Liver (tissue), 9 donors: Measurements from ENCODE around the gene DOK6. TPM values are rescaled to one million over a fixed set of nuclear protein-coding genes. Genes with fewer than 3 reads are reported as not detected.

Source experiments
- DNase-seq: peaks from one replicate; pipeline ENCODE4 v3.0.0-alpha.2; 2017; ENCODE audit warnings: low spot score
- H3K27ac ChIP-seq, 2 donors: one replicate each; pipeline ENCODE4 v1.7.0; 2013; ENCODE audit warnings: inconsistent platforms in 2 of 2, low read length in 2 of 2, control low read depth in 1 of 2, low read depth in 1 of 2, mild to moderate bottlenecking in 1 of 2
- H3K27me3 ChIP-seq, 4 donors: one replicate each; pipeline versions ENCODE4 v1.6.1 to v1.7.0; 2013; ENCODE audit warnings: low read length in 3 of 4, inconsistent platforms in 1 of 4, mild to moderate bottlenecking in 1 of 4, moderate library complexity in 1 of 4; ENCODE audit not compliant: control insufficient read depth in 4 of 4, insufficient read depth in 4 of 4
- H3K36me3 ChIP-seq, 4 donors: one replicate each; pipeline versions ENCODE4 v1.6.1 to v1.7.0; 2013; ENCODE audit warnings: low read length in 3 of 4, mild to moderate bottlenecking in 3 of 4, low read depth in 1 of 4, moderate library complexity in 1 of 4; ENCODE audit not compliant: control insufficient read depth in 4 of 4, insufficient read depth in 3 of 4
- H3K4me1 ChIP-seq, 4 donors: one replicate each; pipeline versions ENCODE4 v1.6.1 to v1.7.0; 2013; ENCODE audit warnings: low read length in 3 of 4, mild to moderate bottlenecking in 3 of 4, moderate library complexity in 1 of 4; ENCODE audit not compliant: control insufficient read depth in 4 of 4, insufficient read depth in 4 of 4
- H3K4me3 ChIP-seq, 3 donors: one replicate each; pipeline versions ENCODE4 v1.6.1 to v1.7.0; 2013; ENCODE audit warnings: low read length in 3 of 3, control low read depth in 1 of 3, low read depth in 1 of 3, mild to moderate bottlenecking in 1 of 3
- H3K9ac ChIP-seq, 2 donors: one replicate each; pipeline ENCODE4 v1.7.0; 2013; ENCODE audit warnings: low read length in 2 of 2, mild to moderate bottlenecking in 2 of 2, moderate library complexity in 2 of 2, control low read depth in 1 of 2, low read depth in 1 of 2
- H3K9me3 ChIP-seq, 4 donors: one replicate each; pipeline versions ENCODE4 v1.6.1 to v1.7.0; 2013; ENCODE audit warnings: low read length in 3 of 4; ENCODE audit not compliant: control insufficient read depth in 4 of 4
- EGR1 ChIP-seq, 2 donors: IDR thresholded peaks; 2 replicates each; pipeline ENCODE4 v1.6.1; 2016 to 2018; ENCODE audit warnings: antibody characterized with exemption in 2 of 2, low read depth in 2 of 2
- FOXA1 ChIP-seq: IDR thresholded peaks from 2 replicates; pipeline ENCODE4 v1.6.1; 2016; ENCODE audit warnings: antibody characterized with exemption
- GABPA ChIP-seq, 2 donors: IDR thresholded peaks in 1 of 2; conservative IDR thresholded peaks in 1 of 2; 2 replicates each; pipeline ENCODE4 v1.6.1; 2016; ENCODE audit warnings: antibody characterized with exemption in 2 of 2, mild to moderate bottlenecking in 1 of 2, moderate library complexity in 1 of 2
- HNF4A ChIP-seq, 2 donors: conservative IDR thresholded peaks; 2 replicates each; pipeline ENCODE4 v1.6.1; 2016; ENCODE audit warnings: antibody characterized with exemption in 2 of 2, mild to moderate bottlenecking in 2 of 2
- JUND ChIP-seq, 2 donors: IDR thresholded peaks; 2 replicates each; pipeline ENCODE4 v1.6.1; 2016; ENCODE audit warnings: antibody characterized with exemption in 2 of 2
- MAX ChIP-seq: IDR thresholded peaks from 2 replicates; pipeline ENCODE4 v1.6.1; 2016; ENCODE audit warnings: antibody characterized with exemption
- RAD21 ChIP-seq, 2 donors: IDR thresholded peaks; 2 replicates each; pipeline ENCODE4 v1.6.1; 2016; ENCODE audit warnings: antibody characterized with exemption in 2 of 2, mild to moderate bottlenecking in 2 of 2
- REST ChIP-seq: IDR thresholded peaks from 2 replicates; pipeline ENCODE4 v1.6.1; 2016; ENCODE audit warnings: antibody characterized with exemption, mild to moderate bottlenecking
- RXRA ChIP-seq, 2 donors: IDR thresholded peaks; 2 replicates each; pipeline ENCODE4 v1.6.1; 2017 to 2018; ENCODE audit warnings: antibody characterized with exemption in 2 of 2, mild to moderate bottlenecking in 1 of 2
- SP1 ChIP-seq: IDR thresholded peaks from 2 replicates; pipeline ENCODE4 v1.6.1; 2018; ENCODE audit warnings: antibody characterized with exemption, mild to moderate bottlenecking
- ZBTB33 ChIP-seq: IDR thresholded peaks from 2 replicates; pipeline ENCODE4 v1.6.1; 2016; ENCODE audit warnings: antibody characterized with exemption
- WGBS: extraction: QIAGEN DNeasy Blood & Tissue Kit; methylation state at CpG from one replicate; pipeline ENCODE4 v1.1.7; 2013; 5-methylcytosine and 5-hydroxymethylcytosine counted together
- polyA plus RNA-seq, 2 donors: library from polyadenylated mRNA; stranded (reverse) in 1 of 2; unstranded in 1 of 2; fragments of 200-250 nt in 1 of 2; fragments of >200 nt in 1 of 2; fragmentation: Nextera tagmentation in 1 of 2; extraction: Ambion mirVana in 1 of 2; gene quantifications; one replicate each; pipeline versions ENCODE4 v1.2.1 to v1.2.3, GENCODE V29; 2013 to 2015
- total RNA-seq, 2 donors: library from RNA; depleted of rRNA; stranded (reverse); fragments of >200 nt; gene quantifications; one replicate each; pipeline ENCODE4 v1.2.3, GENCODE V29; 2014
- donor health status: healthy.
- donor health status: healthy.
- donor health status: healthy.
- donor health status: healthy.
- donor health status: healthy.

Gene DOK6
- total and polyA plus RNA-seq, 4 donors: 0.08 to 1.1 (median 0.67) TPM

GRCh38 chr18:69636529-69637301, 236.0 kb downstream of the DOK6 start:
- H3K4me1 ChIP-seq: no peaks in the 10 kb centered on the region
- no peak overlapping the region for H3K4me3 ChIP-seq
- no peak overlapping the region for H3K27ac ChIP-seq
- no peaks in the 10 kb centered on the region for H3K9me3 ChIP-seq
- TF ChIP-seq SP1 (no peak), ZBTB33 (no peak), HNF4A (conservative IDR thresholded peaks at IDR 0.05) (no peak), RAD21 (IDR thresholded peaks at IDR 0.05) (peak; percentile 16 to 27)
- WGBS: 86% methylated on average over 6 of the region's 6 CpGs
- H3K9ac ChIP-seq: no peak overlapping the region
- DNase-seq: no peak
- no peaks in the 10 kb centered on the region for H3K27me3 ChIP-seq
- no peaks in the 10 kb centered on the region for H3K36me3 ChIP-seq

- WGBS: 67% methylated on average over 1 of the region's 1 CpG
- Histone ChIP-seq H3K9ac (no peak overlapping the region), H3K9me3 (no peaks in the 10 kb centered on the region), H3K27me3 (no peaks in the 10 kb centered on the region), H3K36me3 (no peaks in the 10 kb centered on the region), H3K4me3 (no peak overlapping the region), H3K27ac (no peak overlapping the region), H3K4me1 (no peaks in the 10 kb centered on the region)
- no peak for DNase-seq
- TF ChIP-seq FOXA1 (no peak), JUND (IDR thresholded peaks at IDR 0.05) (no peak), RAD21 (IDR thresholded peaks at IDR 0.05) (no peak), RXRA (IDR thresholded peaks at IDR 0.05) (no peak), MAX (no peak), HNF4A (conservative IDR thresholded peaks at IDR 0.05) (no peak), REST (no peak)
Measured at GRCh38 chr18:69638056-69638455, 237.4 kb downstream of the DOK6 start.

- H3K4me1 ChIP-seq: no peaks in the 10 kb centered on the region
- H3K36me3 ChIP-seq: no peaks in the 10 kb centered on the region
- no peaks in the 10 kb centered on the region for H3K9me3 ChIP-seq
- H3K27ac ChIP-seq: no peak overlapping the region
- no peaks in the 10 kb centered on the region for H3K27me3 ChIP-seq
- H3K4me3 ChIP-seq: no peak overlapping the region
- 76% methylated on average over 3 of the region's 3 CpGs for WGBS
- TF ChIP-seq GABPA (IDR thresholded peaks at IDR 0.05 in 1 of 2, conservative IDR thresholded peaks at IDR 0.05 in 1 of 2): no peak
- TF ChIP-seq RXRA (IDR thresholded peaks at IDR 0.05): no peak
- no peak for TF ChIP-seq EGR1 (IDR thresholded peaks at IDR 0.05; ENCODE audit: low read depth in 2 of 2)
- no peak for DNase-seq
- H3K9ac ChIP-seq: no peak overlapping the region
Measured at GRCh38 chr18:69647702-69648101, 247.0 kb downstream of the DOK6 start.
